CD4-positive, alpha-beta T cell (primary cell): ENCODE results near the gene CFAP161. TPM values are rescaled to one million over a fixed set of nuclear protein-coding genes. Genes with fewer than 3 reads are reported as not detected.
"Not testable (repeated sequence)": the region's sequence is repeated elsewhere in the genome, so short reads cannot be mapped to it uniquely, and the experiment has no call there.

Experiments
- ATAC-seq: fragments of 200-7000 bp; cut with Tn5 transposase; one replicate; pipeline ENCODE4 v1.10.0; 2022; ENCODE audit warnings: mild to moderate bottlenecking; ENCODE audit not compliant: poor library complexity
- CTCF ChIA-PET: fragments of 350-600 bp; sonication (Branson Sonifier 250); formaldehyde crosslinking; loops from one replicate; lab custom pipeline; 2021; ENCODE audit warnings: antibody characterized with exemption, inconsistent platforms; lab: Charles Lee
- POLR2A ChIA-PET: fragments of 350-600 bp; sonication (Branson Sonifier 250); formaldehyde crosslinking; loops from one replicate; lab custom pipeline; 2021; ENCODE audit warnings: antibody characterized with exemption, inconsistent platforms; lab: Charles Lee
- DNase-seq, 14 experiments: peaks; one replicate each; pipeline ENCODE4 v3.0.0-alpha.2; 2013 to 2020; ENCODE audit warnings: mixed read lengths in 2 of 14
- H3K27ac ChIP-seq, 2 donors: one replicate each; pipeline versions ENCODE4 v1.5.1 to v1.7.0; 2013; ENCODE audit warnings: low read length in 2 of 2, low read depth in 1 of 2, mild to moderate bottlenecking in 1 of 2
- H3K27me3 ChIP-seq, 2 experiments: 1 replicate in 1 of 2; 2 replicates in 1 of 2; pipeline versions ENCODE4 v1.6.1 to v1.7.0; 2013; ENCODE audit warnings: low read length in 2 of 2, control low read depth in 1 of 2, mild to moderate bottlenecking in 1 of 2, moderate library complexity in 1 of 2; ENCODE audit not compliant: insufficient read depth in 2 of 2, control insufficient read depth in 1 of 2
- H3K36me3 ChIP-seq: one replicate; pipeline ENCODE4 v1.6.1; 2013; ENCODE audit warnings: low read length, control low read depth; ENCODE audit not compliant: insufficient read depth
- H3K4me1 ChIP-seq: one replicate; pipeline ENCODE4 v1.6.1; 2013; ENCODE audit warnings: low read length, control low read depth; ENCODE audit not compliant: insufficient read depth
- H3K4me3 ChIP-seq: one replicate; pipeline ENCODE4 v1.5.1; 2013; ENCODE audit warnings: mild to moderate bottlenecking, low read length, moderate library complexity
- H3K9me3 ChIP-seq, 2 experiments: 1 replicate in 1 of 2; 2 replicates in 1 of 2; pipeline versions ENCODE4 v1.6.1 to v1.7.0; 2013; ENCODE audit warnings: low read length in 2 of 2, mild to moderate bottlenecking in 2 of 2, control low read depth in 1 of 2, moderate library complexity in 1 of 2; ENCODE audit not compliant: control insufficient read depth in 1 of 2, insufficient read depth in 1 of 2
- H3K27ac Mint-ChIP-seq: one replicate; pipeline ENCODE4 v1.8.0; 2020; ENCODE audit warnings: mixed read lengths
- H3K27me3 Mint-ChIP-seq: one replicate; pipeline ENCODE4 v1.8.0; 2021; ENCODE audit warnings: mixed read lengths
- H3K36me3 Mint-ChIP-seq: one replicate; pipeline ENCODE4 v1.8.0; 2021; ENCODE audit warnings: low read depth, mixed read lengths
- H3K4me1 Mint-ChIP-seq: one replicate; pipeline ENCODE4 v1.8.0; 2021; ENCODE audit warnings: low read depth, mixed read lengths
- H3K4me3 Mint-ChIP-seq: one replicate; pipeline ENCODE4 v1.8.0; 2020; ENCODE audit warnings: mild to moderate bottlenecking, mixed read lengths
- H3K9me3 Mint-ChIP-seq: one replicate; pipeline ENCODE4 v1.8.0; 2020; ENCODE audit warnings: mixed read lengths
- CTCF ChIP-seq: fragments of 200-600 bp; IDR thresholded peaks from one replicate; pipeline ENCODE4 v1.8.0; 2022; ENCODE audit warnings: antibody characterized with exemption, mild to moderate bottlenecking
- intact Hi-C, 2 experiments: fragments of 100-400 bp; cut with DNase I in 1 of 2; cut with micrococcal nuclease in 1 of 2; formaldehyde crosslinking; loops; one replicate each; pipeline versions ENCODE4 v1.15.1 to v1.9.0; 2023 to 2025; cut with DNase I, micrococcal nuclease
- total RNA-seq, 174 experiments: library from RNA in 2 of 174; stranded (reverse) in 2 of 174; gene quantifications; one replicate each; pipeline ENCODE4 v1.2.3 and lab custom pipeline; 2021 to 2026

Gene CFAP161
- total RNA-seq, 2 experiments from 2014 or later, result not detected

GRCh38 chr15:81120069-81120468 lies 14.0 kb upstream of the CFAP161 start:
- Mint-ChIP-seq H3K27me3 (peaks cover 61% of the 10 kb centered on the region), H3K36me3 (no peaks in the 10 kb centered on the region), H3K9me3 (no peaks in the 10 kb centered on the region), H3K4me1 (no peaks in the 10 kb centered on the region), H3K4me3 (no peak overlapping the region), H3K27ac (no peak overlapping the region)
- CTCF ChIA-PET, result interaction anchor here (0.5 kb wide), 1 partner anchor 160 kb away, joined by 4 read pairs; no protein-coding TSS in a partner anchor
- intact Hi-C loops, result no loop called here
- POLR2A ChIA-PET, result no interaction called here
- Histone ChIP-seq H3K4me3 (no peak overlapping the region), H3K27me3 (peaks cover 19 to 20% of the 10 kb centered on the region in 2 experiments), H3K9me3 (no peaks in the 10 kb centered on the region), H3K4me1 (no peaks in the 10 kb centered on the region), H3K27ac (no peak overlapping the region), H3K36me3 (no peaks in the 10 kb centered on the region)
- no peak for TF ChIP-seq CTCF
- ATAC-seq (no peak), DNase-seq (no peak)

GRCh38 chr15:81126892-81127291 lies 7.2 kb upstream of the CFAP161 start:
- Mint-ChIP-seq H3K27me3 (peaks cover 76% of the 10 kb centered on the region), H3K4me3 (no peak overlapping the region)

GRCh38 chr15:81141478-81141877 lies 7.4 kb downstream of the CFAP161 start:
- H3K27me3 ChIP-seq, H3K4me1 ChIP-seq, POLR2A ChIA-PET, H3K4me3 Mint-ChIP-seq, intact Hi-C loops, H3K4me1 Mint-ChIP-seq, DNase-seq, H3K4me3 ChIP-seq, H3K9me3 Mint-ChIP-seq, H3K27ac ChIP-seq, ATAC-seq, H3K27ac Mint-ChIP-seq, H3K9me3 ChIP-seq, H3K36me3 ChIP-seq, CTCF ChIA-PET, H3K36me3 Mint-ChIP-seq: not testable (repeated sequence)
- peaks cover 33% of the 10 kb centered on the region for H3K27me3 Mint-ChIP-seq

More at GRCh38 chr15:81126892-81127291, 7.2 kb upstream of the CFAP161 start:
- CTCF ChIA-PET, result no interaction called here
- no peaks in the 10 kb centered on the region for H3K36me3 ChIP-seq
- H3K4me1 Mint-ChIP-seq, result no peaks in the 10 kb centered on the region
- no peak for TF ChIP-seq CTCF
- ATAC-seq, result no peak
- H3K27me3 ChIP-seq, result peaks cover 13 to 19% of the 10 kb centered on the region in 2 experiments
- POLR2A ChIA-PET, result no interaction called here
- intact Hi-C loops, result no loop called here
- H3K27ac ChIP-seq, result no peak overlapping the region
- H3K36me3 Mint-ChIP-seq, result peaks cover 5% of the 10 kb centered on the region
- no peak overlapping the region for H3K4me3 ChIP-seq
- no peaks in the 10 kb centered on the region for H3K4me1 ChIP-seq
- peaks cover 9% of the 10 kb centered on the region for H3K9me3 Mint-ChIP-seq
- H3K27ac Mint-ChIP-seq, result no peak overlapping the region
- no peak for DNase-seq
- H3K9me3 ChIP-seq, result peaks cover 3 to 14% of the 10 kb centered on the region in 2 experiments

- intact Hi-C loops, result no loop called here
- no peaks in the 10 kb centered on the region for H3K36me3 Mint-ChIP-seq
- ChIA-PET CTCF (no interaction called here), POLR2A (no interaction called here)
- Histone ChIP-seq H3K4me1 (no peaks in the 10 kb centered on the region), H3K4me3 (no peak overlapping the region), H3K27me3 (peaks cover 0 to 4% of the 10 kb centered on the region in 2 experiments), H3K9me3 (no peaks in the 10 kb centered on the region), H3K36me3 (no peaks in the 10 kb centered on the region), H3K27ac (no peak overlapping the region)
- H3K4me3 Mint-ChIP-seq, result no peak overlapping the region
- no peaks in the 10 kb centered on the region for H3K9me3 Mint-ChIP-seq
- no peak overlapping the region for H3K27ac Mint-ChIP-seq
- no peak for DNase-seq
- H3K27me3 Mint-ChIP-seq, result peaks cover 20% of the 10 kb centered on the region
- no peak for TF ChIP-seq CTCF
- H3K4me1 Mint-ChIP-seq, result no peaks in the 10 kb centered on the region
- no peak for ATAC-seq
These were observed 11.9 kb downstream of the CFAP161 start for GRCh38 chr15:81146006-81146405.
